Measurements from ENCODE around the gene EGFR.

DNA sequence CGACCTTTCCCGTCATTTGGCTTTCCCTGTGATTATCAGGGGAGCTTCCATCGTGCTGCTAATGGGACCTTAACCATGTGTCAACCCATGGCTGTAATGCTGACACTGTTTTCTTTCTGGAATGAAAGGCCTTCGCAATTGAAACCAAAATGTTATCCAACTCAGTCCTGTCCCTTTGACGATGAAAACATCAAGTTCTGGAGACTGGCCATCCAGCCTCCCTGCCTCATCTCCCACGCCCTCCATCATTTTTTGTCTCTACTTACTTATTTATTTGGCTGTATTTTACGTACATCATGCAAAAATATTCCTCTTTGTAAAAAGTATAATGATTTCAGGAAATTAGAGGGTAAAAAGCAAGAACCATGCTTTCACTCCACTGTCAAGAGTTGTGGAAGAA, 69.8 kb downstream of the EGFR start:
- TF ChIP-seq, protein P1, sequence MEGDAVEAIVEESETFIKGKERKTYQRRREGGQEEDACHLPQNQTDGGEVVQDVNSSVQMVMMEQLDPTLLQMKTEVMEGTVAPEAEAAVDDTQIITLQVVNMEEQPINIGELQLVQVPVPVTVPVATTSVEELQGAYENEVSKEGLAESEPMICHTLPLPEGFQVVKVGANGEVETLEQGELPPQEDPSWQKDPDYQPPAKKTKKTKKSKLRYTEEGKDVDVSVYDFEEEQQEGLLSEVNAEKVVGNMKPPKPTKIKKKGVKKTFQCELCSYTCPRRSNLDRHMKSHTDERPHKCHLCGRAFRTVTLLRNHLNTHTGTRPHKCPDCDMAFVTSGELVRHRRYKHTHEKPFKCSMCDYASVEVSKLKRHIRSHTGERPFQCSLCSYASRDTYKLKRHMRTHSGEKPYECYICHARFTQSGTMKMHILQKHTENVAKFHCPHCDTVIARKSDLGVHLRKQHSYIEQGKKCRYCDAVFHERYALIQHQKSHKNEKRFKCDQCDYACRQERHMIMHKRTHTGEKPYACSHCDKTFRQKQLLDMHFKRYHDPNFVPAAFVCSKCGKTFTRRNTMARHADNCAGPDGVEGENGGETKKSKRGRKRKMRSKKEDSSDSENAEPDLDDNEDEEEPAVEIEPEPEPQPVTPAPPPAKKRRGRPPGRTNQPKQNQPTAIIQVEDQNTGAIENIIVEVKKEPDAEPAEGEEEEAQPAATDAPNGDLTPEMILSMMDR (IDR thresholded peaks at IDR 0.05): no peak
- no peak for TF ChIP-seq POLR2A (IDR thresholded peaks at IDR 0.05)
